Measurements from ENCODE around the gene CD24. TPM values are rescaled to one million over a fixed set of nuclear protein-coding genes. Genes with fewer than 3 reads are reported as not detected.

CD24 gene
- total and polyA plus RNA-seq, 10 of the 15 experiments (the other 5 are each of a cell fraction or from before 2014, with no cell fraction given) = 0.19 to 21.2 (median 9.0) TPM

- TF ChIP-seq, protein P1, sequence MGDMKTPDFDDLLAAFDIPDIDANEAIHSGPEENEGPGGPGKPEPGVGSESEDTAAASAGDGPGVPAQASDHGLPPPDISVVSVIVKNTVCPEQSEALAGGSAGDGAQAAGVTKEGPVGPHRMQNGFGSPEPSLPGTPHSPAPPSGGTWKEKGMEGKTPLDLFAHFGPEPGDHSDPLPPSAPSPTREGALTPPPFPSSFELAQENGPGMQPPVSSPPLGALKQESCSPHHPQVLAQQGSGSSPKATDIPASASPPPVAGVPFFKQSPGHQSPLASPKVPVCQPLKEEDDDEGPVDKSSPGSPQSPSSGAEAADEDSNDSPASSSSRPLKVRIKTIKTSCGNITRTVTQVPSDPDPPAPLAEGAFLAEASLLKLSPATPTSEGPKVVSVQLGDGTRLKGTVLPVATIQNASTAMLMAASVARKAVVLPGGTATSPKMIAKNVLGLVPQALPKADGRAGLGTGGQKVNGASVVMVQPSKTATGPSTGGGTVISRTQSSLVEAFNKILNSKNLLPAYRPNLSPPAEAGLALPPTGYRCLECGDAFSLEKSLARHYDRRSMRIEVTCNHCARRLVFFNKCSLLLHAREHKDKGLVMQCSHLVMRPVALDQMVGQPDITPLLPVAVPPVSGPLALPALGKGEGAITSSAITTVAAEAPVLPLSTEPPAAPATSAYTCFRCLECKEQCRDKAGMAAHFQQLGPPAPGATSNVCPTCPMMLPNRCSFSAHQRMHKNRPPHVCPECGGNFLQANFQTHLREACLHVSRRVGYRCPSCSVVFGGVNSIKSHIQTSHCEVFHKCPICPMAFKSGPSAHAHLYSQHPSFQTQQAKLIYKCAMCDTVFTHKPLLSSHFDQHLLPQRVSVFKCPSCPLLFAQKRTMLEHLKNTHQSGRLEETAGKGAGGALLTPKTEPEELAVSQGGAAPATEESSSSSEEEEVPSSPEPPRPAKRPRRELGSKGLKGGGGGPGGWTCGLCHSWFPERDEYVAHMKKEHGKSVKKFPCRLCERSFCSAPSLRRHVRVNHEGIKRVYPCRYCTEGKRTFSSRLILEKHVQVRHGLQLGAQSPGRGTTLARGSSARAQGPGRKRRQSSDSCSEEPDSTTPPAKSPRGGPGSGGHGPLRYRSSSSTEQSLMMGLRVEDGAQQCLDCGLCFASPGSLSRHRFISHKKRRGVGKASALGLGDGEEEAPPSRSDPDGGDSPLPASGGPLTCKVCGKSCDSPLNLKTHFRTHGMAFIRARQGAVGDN (IDR thresholded peaks at IDR 0.05) = no peak
- no peak for TF ChIP-seq IKZF2 (IDR thresholded peaks at IDR 0.05)
Observed at GRCh38 chr6:106963544-106963943, 11.0 kb downstream of the CD24 start (continued).

DNA sequence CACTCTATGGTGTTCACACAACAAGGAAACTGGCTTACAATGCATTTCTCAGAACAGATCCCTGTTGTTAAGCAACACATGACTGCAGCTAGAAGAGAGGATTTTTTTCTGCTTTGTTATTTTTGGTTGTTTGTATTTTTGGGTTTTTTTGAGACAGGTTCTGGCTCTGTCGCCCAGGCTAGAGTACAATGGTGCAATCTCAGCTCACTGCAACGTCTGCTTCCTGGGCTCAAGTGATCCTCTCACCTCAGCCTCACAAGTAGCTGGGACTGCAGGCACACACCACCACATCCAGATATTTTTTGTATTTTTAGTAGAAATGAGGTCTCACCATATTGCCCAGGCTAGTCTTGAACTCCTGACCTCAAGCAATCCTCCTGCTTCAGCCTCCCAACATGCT, 12.7 kb downstream of the CD24 start:
- ChIA-PET CTCF (interaction anchor here (1.1 kb wide), 1 partner anchor 18 kb away, joined by 3 read pairs; no protein-coding TSS in a partner anchor), RAD21 (ENCODE audit: unreplicated experiment) (no interaction called here), POLR2A (no interaction called here), SMC1A (ENCODE audit: uncharacterized antibody, unreplicated experiment) (no interaction called here)
- no peaks in the 10 kb centered on the region for H3K36me3 ChIP-seq (ENCODE audit: control insufficient read depth in 2 of 2, insufficient read depth in 2 of 2, low read length in 1 of 2)
- in situ Hi-C loops (cut with MboI) = no loop called here
- H3K9ac ChIP-seq (ENCODE audit: control insufficient read depth, insufficient read depth, low read length) = no peak overlapping the region
- H3K4me3 ChIP-seq = no peak overlapping the region
- H2AFZ ChIP-seq (ENCODE audit: control insufficient read depth, low read depth, low read length) = no peak overlapping the region
- no peaks in the 10 kb centered on the region for H4K20me1 ChIP-seq (ENCODE audit: control insufficient read depth, insufficient read depth)
- H3K4me1 ChIP-seq (ENCODE audit: control insufficient read depth, insufficient read depth, low read length) = no peaks in the 10 kb centered on the region
- H3K4me2 ChIP-seq (ENCODE audit: control insufficient read depth, insufficient read depth) = no peak overlapping the region
- H3K79me2 ChIP-seq (ENCODE audit: control insufficient read depth, insufficient read depth, low read length) = no peaks in the 10 kb centered on the region
- TF ChIP-seq CHD1 (IDR thresholded peaks at IDR 0.05; ENCODE audit: low read depth, low read length) (no peak), POLR2AphosphoS2 (IDR thresholded peaks at IDR 0.05; ENCODE audit: low read depth, low read length) (no peak), RB1 (IDR thresholded peaks at IDR 0.05; ENCODE audit: borderline replicate concordance) (no peak)
- no peaks in the 10 kb centered on the region for H3K9me3 ChIP-seq (replicated peaks; ENCODE audit: control insufficient read depth, insufficient read depth, low read length)
- DNase-seq (ENCODE audit: low read depth, low spot score) = no peak
- WGBS (ENCODE audit: insufficient coverage, insufficient replicate concordance, low lambda C conversion rate, missing lambda C conversion rate) = 0% methylated on average over 2 of the region's 2 CpGs
- no peaks in the 10 kb centered on the region for H3K27me3 ChIP-seq (replicated peaks in 1 of 2; ENCODE audit: control insufficient read depth in 2 of 2, insufficient read depth in 2 of 2, low read length in 1 of 2)
- no TSS peak for BruUV-seq (replicated peaks)
- intact Hi-C loops (cut with micrococcal nuclease; ENCODE audit: unreplicated experiment) = no loop called here
- no peak overlapping the region for H3K27ac ChIP-seq (ENCODE audit: control insufficient read depth, insufficient read depth)
- ATAC-seq = no peak
- FAIRE-seq = no peak
